Nephron progenitor cell (in vitro differentiated cells): ENCODE results near the gene CDC42BPB.

ENCODE experiments used
- DNase-seq: peaks from one replicate; pipeline ENCODE4 v3.0.0; 2021
- H3K27ac Mint-ChIP-seq: 2 replicates; pipeline ENCODE4 v1.8.0; 2021; ENCODE audit warnings: mild to moderate bottlenecking, moderate library complexity, mixed read lengths
- H3K27me3 Mint-ChIP-seq: 2 replicates; pipeline ENCODE4 v1.8.0; 2021; ENCODE audit warnings: mild to moderate bottlenecking, low read depth, mixed read lengths; ENCODE audit not compliant: poor library complexity
- H3K36me3 Mint-ChIP-seq: 2 replicates; pipeline ENCODE4 v1.8.0; 2021; ENCODE audit warnings: low read depth, mixed read lengths
- H3K4me1 Mint-ChIP-seq: 2 replicates; pipeline ENCODE4 v1.8.0; 2021; ENCODE audit warnings: mixed read lengths
- H3K4me3 Mint-ChIP-seq: 2 replicates; pipeline ENCODE4 v1.8.0; 2021; ENCODE audit warnings: mild to moderate bottlenecking, moderate library complexity, mixed read lengths
- H3K9me3 Mint-ChIP-seq: 2 replicates; pipeline ENCODE4 v1.8.0; 2021; ENCODE audit warnings: mild to moderate bottlenecking, moderate library complexity, mixed read lengths
- TF ChIP-seq, protein P1 (sequence below): fragments of 200-600 bp; sonication (generic); IDR thresholded peaks from 2 replicates; pipeline ENCODE4 v1.5.0; 2021; ENCODE audit warnings: antibody characterized with exemption

The CDC42BPB gene, protein sequence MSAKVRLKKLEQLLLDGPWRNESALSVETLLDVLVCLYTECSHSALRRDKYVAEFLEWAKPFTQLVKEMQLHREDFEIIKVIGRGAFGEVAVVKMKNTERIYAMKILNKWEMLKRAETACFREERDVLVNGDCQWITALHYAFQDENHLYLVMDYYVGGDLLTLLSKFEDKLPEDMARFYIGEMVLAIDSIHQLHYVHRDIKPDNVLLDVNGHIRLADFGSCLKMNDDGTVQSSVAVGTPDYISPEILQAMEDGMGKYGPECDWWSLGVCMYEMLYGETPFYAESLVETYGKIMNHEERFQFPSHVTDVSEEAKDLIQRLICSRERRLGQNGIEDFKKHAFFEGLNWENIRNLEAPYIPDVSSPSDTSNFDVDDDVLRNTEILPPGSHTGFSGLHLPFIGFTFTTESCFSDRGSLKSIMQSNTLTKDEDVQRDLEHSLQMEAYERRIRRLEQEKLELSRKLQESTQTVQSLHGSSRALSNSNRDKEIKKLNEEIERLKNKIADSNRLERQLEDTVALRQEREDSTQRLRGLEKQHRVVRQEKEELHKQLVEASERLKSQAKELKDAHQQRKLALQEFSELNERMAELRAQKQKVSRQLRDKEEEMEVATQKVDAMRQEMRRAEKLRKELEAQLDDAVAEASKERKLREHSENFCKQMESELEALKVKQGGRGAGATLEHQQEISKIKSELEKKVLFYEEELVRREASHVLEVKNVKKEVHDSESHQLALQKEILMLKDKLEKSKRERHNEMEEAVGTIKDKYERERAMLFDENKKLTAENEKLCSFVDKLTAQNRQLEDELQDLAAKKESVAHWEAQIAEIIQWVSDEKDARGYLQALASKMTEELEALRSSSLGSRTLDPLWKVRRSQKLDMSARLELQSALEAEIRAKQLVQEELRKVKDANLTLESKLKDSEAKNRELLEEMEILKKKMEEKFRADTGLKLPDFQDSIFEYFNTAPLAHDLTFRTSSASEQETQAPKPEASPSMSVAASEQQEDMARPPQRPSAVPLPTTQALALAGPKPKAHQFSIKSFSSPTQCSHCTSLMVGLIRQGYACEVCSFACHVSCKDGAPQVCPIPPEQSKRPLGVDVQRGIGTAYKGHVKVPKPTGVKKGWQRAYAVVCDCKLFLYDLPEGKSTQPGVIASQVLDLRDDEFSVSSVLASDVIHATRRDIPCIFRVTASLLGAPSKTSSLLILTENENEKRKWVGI (N-terminal part only)

DNA sequence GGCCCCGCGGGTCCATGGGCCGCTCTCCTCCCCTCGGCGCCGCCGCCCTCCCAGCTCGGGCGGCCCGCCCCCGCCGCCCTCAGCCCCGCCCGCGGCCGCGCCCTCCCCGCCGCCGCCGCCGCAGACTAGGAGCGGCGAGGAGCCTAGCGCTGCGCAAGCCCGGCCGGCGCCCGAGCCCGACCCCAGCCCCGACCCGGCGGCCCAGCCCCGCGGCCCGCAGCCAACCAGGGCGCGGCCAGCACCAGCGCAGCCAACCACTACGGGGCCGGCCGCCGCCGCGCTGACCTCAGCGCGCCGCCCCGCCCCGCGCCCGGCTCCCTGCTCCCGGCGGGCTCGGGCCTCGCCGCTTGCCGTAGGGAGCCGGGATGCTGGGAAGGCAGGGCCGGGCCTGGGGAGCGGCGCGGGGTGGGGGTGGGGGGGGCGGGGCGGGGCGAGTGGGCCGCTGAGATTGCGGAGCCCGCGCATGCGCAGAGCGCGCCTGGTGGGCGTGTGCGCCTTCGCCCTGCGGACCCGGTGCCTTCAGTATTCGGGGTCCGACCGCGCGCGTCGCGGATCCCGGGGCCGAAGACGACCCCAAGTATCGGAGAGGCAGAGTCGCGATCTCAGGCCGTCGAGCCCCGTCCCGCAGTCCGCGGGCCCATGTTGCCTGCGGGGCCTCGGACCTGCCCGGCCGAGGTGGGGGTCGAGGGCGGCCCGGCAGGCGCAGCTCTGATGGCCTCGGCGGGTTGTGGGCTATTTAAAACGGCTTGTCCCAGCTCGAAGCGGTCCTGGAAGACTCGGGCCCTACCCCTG lies at the start of gene CDC42BPB:
CDC42BPB (minus strand) TSS at position 178 of the 792 bp plus-strand sequence. CDS start 376 bp downstream, outside the sequence.
- no peaks in the 10 kb centered on the region for H3K27me3 Mint-ChIP-seq
- DNase-seq: peak; percentile 90
- H3K27ac Mint-ChIP-seq: peak within 1 kb of the TSS; percentile 95
- H3K4me3 Mint-ChIP-seq: peak within 1 kb of the TSS; percentile 93
- no peaks in the 10 kb centered on the region for H3K9me3 Mint-ChIP-seq
- peaks cover 5% of the 10 kb centered on the region for H3K36me3 Mint-ChIP-seq
- H3K4me1 Mint-ChIP-seq: peaks cover 42% of the 10 kb centered on the region
- TF ChIP-seq, protein P1, sequence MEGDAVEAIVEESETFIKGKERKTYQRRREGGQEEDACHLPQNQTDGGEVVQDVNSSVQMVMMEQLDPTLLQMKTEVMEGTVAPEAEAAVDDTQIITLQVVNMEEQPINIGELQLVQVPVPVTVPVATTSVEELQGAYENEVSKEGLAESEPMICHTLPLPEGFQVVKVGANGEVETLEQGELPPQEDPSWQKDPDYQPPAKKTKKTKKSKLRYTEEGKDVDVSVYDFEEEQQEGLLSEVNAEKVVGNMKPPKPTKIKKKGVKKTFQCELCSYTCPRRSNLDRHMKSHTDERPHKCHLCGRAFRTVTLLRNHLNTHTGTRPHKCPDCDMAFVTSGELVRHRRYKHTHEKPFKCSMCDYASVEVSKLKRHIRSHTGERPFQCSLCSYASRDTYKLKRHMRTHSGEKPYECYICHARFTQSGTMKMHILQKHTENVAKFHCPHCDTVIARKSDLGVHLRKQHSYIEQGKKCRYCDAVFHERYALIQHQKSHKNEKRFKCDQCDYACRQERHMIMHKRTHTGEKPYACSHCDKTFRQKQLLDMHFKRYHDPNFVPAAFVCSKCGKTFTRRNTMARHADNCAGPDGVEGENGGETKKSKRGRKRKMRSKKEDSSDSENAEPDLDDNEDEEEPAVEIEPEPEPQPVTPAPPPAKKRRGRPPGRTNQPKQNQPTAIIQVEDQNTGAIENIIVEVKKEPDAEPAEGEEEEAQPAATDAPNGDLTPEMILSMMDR: no peak

DNA sequence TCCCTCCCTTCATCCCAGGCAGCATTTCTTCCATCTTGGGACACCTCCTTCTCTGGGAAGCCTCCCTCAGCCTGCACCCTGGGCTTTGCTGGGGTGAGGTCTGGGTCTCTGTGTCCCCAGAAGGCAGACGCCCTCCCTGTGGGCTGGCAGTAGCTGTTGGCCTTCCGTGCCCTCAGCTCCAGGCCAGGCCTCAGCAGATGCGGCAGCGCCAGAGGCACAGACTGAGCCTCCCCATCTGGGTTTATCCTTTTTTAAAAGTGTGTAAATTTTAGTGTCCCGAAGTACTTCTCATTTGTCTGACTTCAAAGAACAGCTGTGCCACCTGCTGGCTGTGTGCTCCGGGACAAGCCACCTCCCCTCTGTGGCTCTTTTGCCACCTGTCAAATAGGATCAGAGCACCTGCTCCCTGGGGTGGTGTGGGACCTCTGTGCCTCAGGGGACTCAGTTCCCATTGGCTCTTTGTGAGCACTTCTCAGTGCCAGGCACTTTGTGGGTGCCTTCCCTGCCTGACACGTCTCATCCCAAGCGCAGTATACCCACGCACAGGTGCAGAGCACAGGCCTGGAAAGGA lies 48.3 kb upstream of the CDC42BPB start:
- TF ChIP-seq, protein P1: no peak
- DNase-seq: no peak

DNA sequence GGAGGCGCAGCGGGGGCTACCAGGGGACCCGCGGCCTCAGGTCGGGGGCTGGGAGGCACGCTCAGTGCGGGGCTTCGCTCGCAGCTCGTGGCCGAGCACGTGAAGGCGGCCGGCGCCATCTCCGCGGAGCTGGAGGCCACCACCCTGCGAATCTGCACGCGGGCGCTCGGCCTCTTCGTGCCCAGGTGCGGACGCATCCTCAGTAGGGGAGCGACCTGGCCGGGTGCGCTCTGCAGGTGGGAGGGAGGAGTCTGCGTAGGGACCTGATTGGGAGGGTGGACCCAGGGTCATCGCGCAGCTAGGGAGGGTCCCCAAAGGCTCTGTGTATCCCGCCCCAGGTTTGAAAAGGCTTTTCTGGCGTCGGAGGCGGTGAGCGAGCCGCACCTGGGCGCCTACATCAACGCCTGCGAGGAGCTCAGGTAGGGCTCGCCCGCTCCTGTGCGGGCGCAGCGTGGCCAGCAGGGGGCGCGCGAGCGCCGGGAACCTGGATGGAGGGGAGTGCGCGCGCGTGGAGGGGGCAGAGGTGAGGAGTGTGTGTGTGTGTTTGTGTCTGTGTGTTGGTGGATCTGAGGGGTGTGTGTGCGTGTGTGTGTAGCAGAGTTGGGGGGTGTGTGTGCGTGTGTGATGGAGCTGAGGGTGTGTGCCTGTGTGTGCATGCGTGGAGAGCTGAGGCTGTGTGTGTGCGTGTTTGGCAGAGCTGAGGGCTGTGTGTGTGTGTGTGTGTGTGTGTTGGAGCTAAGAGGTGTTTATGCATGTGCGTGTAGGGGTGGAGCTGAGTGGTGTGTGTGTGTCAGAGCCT lies 47.5 kb upstream of the CDC42BPB start:
- no peaks in the 10 kb centered on the region for H3K36me3 Mint-ChIP-seq

More for the DNA sequence above, 48.3 kb upstream of the CDC42BPB start:
- Mint-ChIP-seq H3K27me3 (peaks cover 35% of the 10 kb centered on the region), H3K4me1 (peaks cover 45% of the 10 kb centered on the region), H3K4me3 (no peak overlapping the region), H3K9me3 (no peaks in the 10 kb centered on the region), H3K27ac (no peak overlapping the region), H3K36me3 (no peaks in the 10 kb centered on the region)

DNA sequence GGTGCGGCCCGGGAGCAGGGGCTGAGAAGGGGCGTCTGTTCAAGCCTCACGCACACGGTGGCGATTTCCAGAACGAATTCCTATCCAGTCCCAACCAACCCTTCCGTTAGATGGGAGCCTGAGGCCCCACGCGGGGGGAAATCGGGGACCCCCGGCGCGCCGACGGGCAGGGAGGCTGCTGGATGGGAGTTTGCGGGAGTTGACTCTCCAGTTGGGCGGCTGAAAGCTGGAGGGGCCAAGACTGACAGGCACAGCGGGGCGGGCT lies 47.0 kb upstream of the CDC42BPB start:
- TF ChIP-seq, protein P1: no peak
- Mint-ChIP-seq H3K36me3 (no peaks in the 10 kb centered on the region), H3K27me3 (peaks cover 30% of the 10 kb centered on the region), H3K4me3 (no peak overlapping the region), H3K27ac (no peak overlapping the region), H3K4me1 (peaks cover 45% of the 10 kb centered on the region), H3K9me3 (no peaks in the 10 kb centered on the region)
- no peak for DNase-seq

More for the DNA sequence above, 47.5 kb upstream of the CDC42BPB start:
- Mint-ChIP-seq H3K4me3 (no peak overlapping the region), H3K4me1 (peaks cover 45% of the 10 kb centered on the region), H3K9me3 (no peaks in the 10 kb centered on the region), H3K27ac (no peak overlapping the region), H3K27me3 (peaks cover 30% of the 10 kb centered on the region)
- TF ChIP-seq, protein P1: peak; percentile 79
- peak; percentile 85 for DNase-seq
